Large intestine (tissue), 3 donors: ENCODE measurements around the gene GTPBP2. TPM values are rescaled to one million over a fixed set of nuclear protein-coding genes. Genes with fewer than 3 reads are reported as not detected.

Source experiments
- DNase-seq, 2 donors: peaks; one replicate each; pipeline versions ENCODE4 v3.0.0 to v3.0.0-alpha.2; 2013
- H3K27ac ChIP-seq: one replicate; pipeline ENCODE4 v1.5.1; 2013; ENCODE audit warnings: low read length
- H3K27me3 ChIP-seq: 2 replicates; pipeline ENCODE4 v1.6.1; 2013; ENCODE audit warnings: low read length; ENCODE audit not compliant: control insufficient read depth, insufficient read depth
- H3K36me3 ChIP-seq: 2 replicates; pipeline ENCODE4 v1.6.1; 2013; ENCODE audit warnings: low read length; ENCODE audit not compliant: control insufficient read depth, insufficient read depth
- H3K4me1 ChIP-seq: one replicate; pipeline ENCODE4 v1.6.1; 2013; ENCODE audit warnings: low read length; ENCODE audit not compliant: control insufficient read depth, insufficient read depth
- H3K4me3 ChIP-seq: one replicate; pipeline ENCODE4 v1.5.1; 2013; ENCODE audit warnings: low read length
- H3K9me3 ChIP-seq: one replicate; pipeline ENCODE4 v1.6.1; 2013; ENCODE audit warnings: mild to moderate bottlenecking, low read depth, low read length, moderate library complexity; ENCODE audit not compliant: control insufficient read depth
- WGBS: methylation state at CpG from one replicate; pipeline ENCODE4 v1.1.5; 2013; ENCODE audit warnings: low lambda C conversion rate; ENCODE audit not compliant: insufficient coverage; 5-methylcytosine and 5-hydroxymethylcytosine counted together
- polyA plus RNA-seq: library from polyadenylated mRNA; unstranded; fragments of 120-200 nt; gene quantifications from one replicate; pipeline ENCODE4 v1.2.1, GENCODE V29; 2013

Gene GTPBP2
- polyA plus RNA-seq, 1 donor, result 51.2 TPM

- Histone ChIP-seq H3K36me3 (peaks cover 58% of the 10 kb centered on the region), H3K9me3 (no peaks in the 10 kb centered on the region), H3K27ac (no peak overlapping the region), H3K27me3 (no peaks in the 10 kb centered on the region), H3K4me1 (peaks cover 12% of the 10 kb centered on the region), H3K4me3 (no peak overlapping the region)
- WGBS, result no CpG with 5 or more reads among the region's 12 CpGs
- no peak for DNase-seq
These were observed 4.9 kb downstream of the GTPBP2 start for GRCh38 chr6:43623880-43624785.

- Histone ChIP-seq H3K27me3 (no peaks in the 10 kb centered on the region), H3K4me3 (no peak overlapping the region), H3K27ac (no peak overlapping the region), H3K4me1 (peaks cover 7% of the 10 kb centered on the region), H3K36me3 (peaks cover 61% of the 10 kb centered on the region), H3K9me3 (no peaks in the 10 kb centered on the region)
- no peak for DNase-seq
- WGBS, result no CpG with 5 or more reads among the region's 10 CpGs
These were observed 6.5 kb downstream of the GTPBP2 start for GRCh38 chr6:43622541-43622940.

- Histone ChIP-seq H3K27ac (no peak overlapping the region), H3K27me3 (no peaks in the 10 kb centered on the region), H3K4me1 (peaks cover 1% of the 10 kb centered on the region), H3K4me3 (no peak overlapping the region), H3K36me3 (peaks cover 61% of the 10 kb centered on the region), H3K9me3 (no peaks in the 10 kb centered on the region)
- no peak for DNase-seq
- WGBS, result no CpG with 5 or more reads among the region's 10 CpGs
These were observed 7.3 kb downstream of the GTPBP2 start for GRCh38 chr6:43621836-43622180.

- no peak overlapping the region for H3K4me3 ChIP-seq
- H3K9me3 ChIP-seq, result no peaks in the 10 kb centered on the region
- no peak overlapping the region for H3K27ac ChIP-seq
- WGBS, result no CpG with 5 or more reads among the region's 12 CpGs
- H3K27me3 ChIP-seq, result no peaks in the 10 kb centered on the region
- peaks cover 59% of the 10 kb centered on the region for H3K36me3 ChIP-seq
- H3K4me1 ChIP-seq, result no peaks in the 10 kb centered on the region
- DNase-seq, result no peak
These were observed 7.8 kb downstream of the GTPBP2 start for GRCh38 chr6:43621078-43621835.

GRCh38 chr6:43616725-43617472 is 12.2 kb downstream of the GTPBP2 start:
- H3K9me3 ChIP-seq, result no peaks in the 10 kb centered on the region
- no peaks in the 10 kb centered on the region for H3K27me3 ChIP-seq
- no peaks in the 10 kb centered on the region for H3K4me1 ChIP-seq
- no peak overlapping the region for H3K27ac ChIP-seq
- WGBS, result 100% methylated on average over 1 of the region's 9 CpGs
- H3K4me3 ChIP-seq, result no peak overlapping the region
- no peak for DNase-seq
- peaks cover 37% of the 10 kb centered on the region for H3K36me3 ChIP-seq

GRCh38 chr6:43614396-43614730 is 14.7 kb downstream of the GTPBP2 start:
- H3K36me3 ChIP-seq, result peaks cover 27% of the 10 kb centered on the region
- no peak overlapping the region for H3K27ac ChIP-seq
- no peak for DNase-seq
- H3K27me3 ChIP-seq, result no peaks in the 10 kb centered on the region
- H3K9me3 ChIP-seq, result no peaks in the 10 kb centered on the region
- no CpG with 5 or more reads among the region's 3 CpGs for WGBS
- no peaks in the 10 kb centered on the region for H3K4me1 ChIP-seq
- H3K4me3 ChIP-seq, result no peak overlapping the region

GRCh38 chr6:43613721-43614395 is 15.2 kb downstream of the GTPBP2 start:
- Histone ChIP-seq H3K27me3 (no peaks in the 10 kb centered on the region), H3K36me3 (peaks cover 24% of the 10 kb centered on the region), H3K9me3 (no peaks in the 10 kb centered on the region), H3K4me1 (no peaks in the 10 kb centered on the region), H3K4me3 (no peak overlapping the region), H3K27ac (no peak overlapping the region)
- WGBS, result 100% methylated on average over 1 of the region's 6 CpGs
- DNase-seq, result no peak

- Histone ChIP-seq H3K9me3 (no peaks in the 10 kb centered on the region), H3K4me1 (no peaks in the 10 kb centered on the region), H3K36me3 (peaks cover 24% of the 10 kb centered on the region), H3K27ac (no peak overlapping the region), H3K4me3 (no peak overlapping the region), H3K27me3 (no peaks in the 10 kb centered on the region)
- no CpG with 5 or more reads among the region's 5 CpGs for WGBS
- DNase-seq, result no peak
These were observed 18.6 kb downstream of the GTPBP2 start for GRCh38 chr6:43610431-43610830.

- Histone ChIP-seq H3K27ac (no peak overlapping the region), H3K4me3 (no peak overlapping the region), H3K27me3 (no peaks in the 10 kb centered on the region), H3K9me3 (no peaks in the 10 kb centered on the region), H3K36me3 (peaks cover 21% of the 10 kb centered on the region), H3K4me1 (no peaks in the 10 kb centered on the region)
- DNase-seq, result no peak
- no CpG with 5 or more reads among the region's 1 CpG for WGBS
These were observed 19.7 kb downstream of the GTPBP2 start for GRCh38 chr6:43609402-43609801.

- peaks cover 18% of the 10 kb centered on the region for H3K36me3 ChIP-seq
- 100% methylated on average over 1 of the region's 1 CpG for WGBS
- no peak overlapping the region for H3K27ac ChIP-seq
- no peak overlapping the region for H3K4me3 ChIP-seq
- DNase-seq, result no peak
- no peaks in the 10 kb centered on the region for H3K27me3 ChIP-seq
- no peaks in the 10 kb centered on the region for H3K9me3 ChIP-seq
- no peaks in the 10 kb centered on the region for H3K4me1 ChIP-seq
These were observed 20.3 kb downstream of the GTPBP2 start for GRCh38 chr6:43608807-43609206.
